Erythroblast (primary cell): ENCODE measurements around the gene SEMG1.

ENCODE experiments used
- GATA1 ChIP-seq: IDR thresholded peaks from 2 replicates; pipeline ENCODE4 v1.6.1; 2011; ENCODE audit warnings: low read depth, mild to moderate bottlenecking, control low read depth, low read length, moderate library complexity
- POLR2A ChIP-seq: IDR thresholded peaks from 2 replicates; pipeline ENCODE4 v1.6.1; 2011; ENCODE audit warnings: mild to moderate bottlenecking, low read length

GRCh38 chr20:45218124-45218523, 11.3 kb downstream of the SEMG1 start:
- no peak for TF ChIP-seq POLR2A
- TF ChIP-seq GATA1: no peak
